Colon (tissue), 2 donors: ENCODE measurements around the gene PLCD1.

ENCODE experiments used
- FAIRE-seq: peaks from 2 replicates; lab custom pipeline; 2012; peaks lifted over from hg19 to GRCh38; lab: Jason Lieb, UNC
- donor health status: control.
- donor health status: control.

PLCD1 gene

DNA sequence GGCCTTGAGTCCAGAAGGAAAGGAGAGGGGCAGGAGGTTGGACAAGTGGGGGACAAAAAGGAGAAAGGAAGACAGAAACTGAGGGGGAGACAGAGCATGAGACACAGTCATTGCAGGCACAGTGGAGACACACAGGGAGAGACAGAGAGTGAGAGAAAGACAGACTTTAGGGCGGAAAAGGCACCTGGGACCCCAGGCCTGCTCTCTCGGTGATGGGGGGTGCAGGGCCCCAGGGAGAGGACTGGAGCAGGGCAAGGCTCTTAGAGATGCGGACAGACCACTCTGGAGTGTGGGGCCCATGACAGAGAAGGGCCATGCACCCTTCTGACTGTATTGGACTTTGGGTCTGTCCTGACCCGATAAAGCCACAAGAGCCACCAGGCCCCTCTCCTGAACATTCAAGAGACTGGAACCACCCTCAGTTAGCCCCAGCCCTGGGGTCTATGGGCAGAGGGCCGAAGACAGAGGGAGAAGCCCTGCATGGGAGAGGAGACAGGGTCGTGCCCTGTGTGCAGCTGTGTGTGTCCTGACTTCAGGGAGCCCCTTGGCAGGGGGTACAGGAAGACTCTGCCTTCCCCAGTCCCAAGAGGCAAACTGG is 12.5 kb downstream of the PLCD1 start:
- FAIRE-seq, result no peak

DNA sequence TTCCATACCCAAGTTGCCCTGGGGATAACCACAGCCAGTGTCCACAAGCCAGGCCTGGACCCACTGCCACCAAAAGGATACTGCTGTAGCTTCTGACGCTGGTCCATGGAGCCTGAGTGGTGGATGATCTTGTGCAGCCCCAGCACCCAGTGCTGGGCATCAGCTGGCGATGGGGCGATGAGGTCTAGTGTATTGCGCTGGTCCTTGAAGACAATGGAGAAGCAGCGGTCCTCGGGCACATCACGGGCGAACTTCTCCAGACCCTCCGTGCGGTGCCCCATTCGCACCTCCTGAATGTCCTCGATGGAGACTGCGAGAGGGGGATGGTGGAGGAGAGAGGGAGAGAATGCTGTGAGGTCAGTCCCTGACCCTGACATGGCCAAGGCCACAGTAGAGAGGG is 13.0 kb downstream of the PLCD1 start:
- no peak for FAIRE-seq

- no peak for FAIRE-seq
Observed at GRCh38 chr3:38015984-38016383, 13.5 kb downstream of the PLCD1 start.

- no peak for FAIRE-seq
Observed at GRCh38 chr3:38015485-38015884, 14.0 kb downstream of the PLCD1 start.

GRCh38 chr3:38011111-38011510 is 18.3 kb downstream of the PLCD1 start:
- FAIRE-seq, result no peak

- no peak for FAIRE-seq
Observed at GRCh38 chr3:38009807-38010591, 19.4 kb downstream of the PLCD1 start.

- no peak for FAIRE-seq
Observed at GRCh38 chr3:38008971-38009580, 20.4 kb downstream of the PLCD1 start.

- no peak for FAIRE-seq
Observed at GRCh38 chr3:38008191-38008701, 21.2 kb downstream of the PLCD1 start.

GRCh38 chr3:38007754-38008090 is 21.7 kb downstream of the PLCD1 start:
- no peak for FAIRE-seq

GRCh38 chr3:38006445-38006995 is 22.9 kb downstream of the PLCD1 start:
- FAIRE-seq, result no peak

GRCh38 chr3:38006031-38006430 is 23.4 kb downstream of the PLCD1 start:
- no peak for FAIRE-seq

DNA sequence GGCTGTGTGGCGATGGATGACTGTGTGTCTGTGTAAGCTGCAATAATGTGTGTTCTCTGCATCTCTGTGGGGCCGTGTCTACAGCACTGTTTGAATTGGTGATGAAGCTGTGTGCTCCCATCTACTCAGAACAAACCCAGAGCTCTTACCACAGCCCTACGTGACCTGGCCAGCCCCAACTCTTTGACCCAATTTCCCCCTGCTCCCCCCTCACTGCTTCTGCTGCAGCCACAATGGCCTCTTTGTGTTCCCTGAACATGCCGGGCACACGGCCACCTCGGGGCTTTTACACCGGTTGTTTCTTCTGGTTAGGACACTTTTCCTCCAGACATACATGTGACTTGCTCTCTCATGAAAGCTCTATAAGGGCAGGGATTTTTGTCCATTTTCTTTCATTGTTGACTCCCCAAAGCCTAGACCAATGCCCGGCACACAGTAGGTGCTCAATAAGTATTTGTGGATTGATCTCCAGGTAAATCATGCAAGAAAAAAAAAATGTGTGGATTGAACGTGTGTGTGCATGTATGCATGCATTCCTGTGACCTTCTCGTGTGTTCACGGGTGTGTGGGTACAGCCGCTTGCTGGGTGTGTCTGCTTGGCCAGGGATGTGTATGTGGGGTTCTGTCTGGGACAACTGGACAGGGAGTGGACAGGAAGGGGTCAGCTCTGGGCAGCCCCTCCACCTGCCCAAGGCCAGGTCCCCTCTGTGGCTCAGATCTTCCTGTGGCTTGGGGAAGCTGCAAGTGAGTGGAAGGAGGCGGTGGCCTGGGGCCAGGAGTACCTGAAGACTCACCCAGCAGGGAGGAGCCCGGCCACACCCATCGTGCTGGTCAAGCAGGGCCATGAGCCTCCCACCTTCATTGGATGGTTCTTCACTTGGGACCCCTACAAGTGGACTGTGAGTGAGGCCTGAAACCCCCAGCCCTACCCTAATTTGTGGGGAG is 24.1 kb downstream of the PLCD1 start:
- FAIRE-seq, result no peak

- no peak for FAIRE-seq
Observed at GRCh38 chr3:38004415-38005075, 24.9 kb downstream of the PLCD1 start.

- no peak for FAIRE-seq
Observed at GRCh38 chr3:38003817-38004414, 25.5 kb downstream of the PLCD1 start.

DNA sequence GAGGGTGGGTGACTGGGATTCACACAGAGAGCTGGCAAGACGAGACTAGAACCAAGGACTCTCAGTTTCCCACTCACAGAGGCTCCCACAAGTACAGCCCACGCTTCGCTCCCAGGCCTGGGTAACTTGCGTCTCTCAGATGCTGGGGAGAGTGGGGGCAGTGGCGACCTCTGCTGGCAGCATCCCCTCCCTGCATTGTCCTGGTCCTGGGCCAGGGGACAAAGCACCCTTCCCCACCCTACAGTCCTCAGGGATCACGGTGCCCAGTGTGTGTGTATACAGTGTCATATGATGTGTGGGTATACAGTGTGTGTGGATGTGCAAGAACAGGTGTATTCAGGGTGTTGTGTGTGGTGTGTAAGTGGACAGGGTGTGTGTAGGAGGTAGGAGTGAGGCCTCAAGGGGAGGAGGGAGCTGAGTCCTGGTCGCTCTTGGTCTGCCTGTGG is 26.0 kb downstream of the PLCD1 start:
- FAIRE-seq, result no peak

GRCh38 chr3:38002940-38003339 is 26.5 kb downstream of the PLCD1 start:
- no peak for FAIRE-seq

GRCh38 chr3:38002291-38002876 is 27.1 kb downstream of the PLCD1 start:
- no peak for FAIRE-seq

DNA sequence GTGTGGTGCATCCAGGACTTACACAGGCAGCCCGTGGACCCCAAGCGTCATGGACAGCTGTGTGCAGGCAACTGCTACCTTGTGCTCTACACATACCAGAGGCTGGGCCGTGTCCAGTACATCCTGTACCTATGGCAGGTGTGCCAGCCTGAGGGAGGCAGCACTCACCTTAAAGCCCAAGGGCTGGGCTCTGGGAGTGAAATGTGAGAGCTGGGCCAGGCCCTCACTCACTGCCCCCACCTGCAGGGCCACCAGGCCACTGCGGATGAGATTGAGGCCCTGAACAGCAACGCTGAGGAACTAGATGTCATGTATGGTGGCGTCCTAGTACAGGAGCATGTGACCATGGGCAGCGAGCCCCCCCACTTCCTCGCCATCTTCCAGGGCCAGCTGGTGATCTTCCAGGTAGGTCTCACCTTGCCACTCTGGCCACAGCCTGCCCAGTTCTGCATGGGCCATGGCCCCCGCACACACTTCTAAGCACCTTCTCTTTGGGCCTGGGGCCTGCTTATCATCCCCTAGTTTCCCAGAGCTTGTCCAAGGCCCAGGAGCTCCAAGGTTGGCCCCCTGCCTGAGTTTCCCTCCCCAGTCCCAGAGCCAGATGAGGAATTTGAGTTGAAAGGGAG is 27.9 kb downstream of the PLCD1 start:
- no peak for FAIRE-seq

GRCh38 chr3:38000965-38001455 is 28.4 kb downstream of the PLCD1 start:
- FAIRE-seq, result no peak
